Measurements from ENCODE around the gene APOL2.
"Not testable (repeated sequence)": the region's sequence is repeated elsewhere in the genome, so short reads cannot be mapped to it uniquely, and the experiment has no call there.

Gene APOL2

DNA sequence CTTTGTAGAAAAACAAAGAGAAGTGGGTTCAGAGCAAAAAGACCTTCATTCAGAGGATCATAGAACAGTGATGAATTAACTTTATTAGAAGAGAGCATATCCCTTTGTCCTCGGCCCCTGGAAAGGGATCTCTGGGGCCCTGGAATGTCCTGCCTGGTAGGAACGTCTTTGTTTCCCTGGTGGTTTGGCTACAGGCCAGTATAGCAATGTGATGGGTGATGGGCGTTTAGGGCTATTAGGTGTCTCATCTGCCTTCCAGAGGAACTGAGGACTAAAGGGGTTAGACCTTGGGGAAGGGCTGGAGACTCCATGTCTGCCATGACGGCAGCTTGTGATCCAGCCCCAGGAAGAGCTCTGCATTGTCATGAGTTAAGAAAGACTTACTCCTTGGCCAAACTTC, 46.8 kb downstream of the APOL2 start:
- intact Hi-C loops (cut with DNase I): no loop called here
- no peak for DNase-seq

DNA sequence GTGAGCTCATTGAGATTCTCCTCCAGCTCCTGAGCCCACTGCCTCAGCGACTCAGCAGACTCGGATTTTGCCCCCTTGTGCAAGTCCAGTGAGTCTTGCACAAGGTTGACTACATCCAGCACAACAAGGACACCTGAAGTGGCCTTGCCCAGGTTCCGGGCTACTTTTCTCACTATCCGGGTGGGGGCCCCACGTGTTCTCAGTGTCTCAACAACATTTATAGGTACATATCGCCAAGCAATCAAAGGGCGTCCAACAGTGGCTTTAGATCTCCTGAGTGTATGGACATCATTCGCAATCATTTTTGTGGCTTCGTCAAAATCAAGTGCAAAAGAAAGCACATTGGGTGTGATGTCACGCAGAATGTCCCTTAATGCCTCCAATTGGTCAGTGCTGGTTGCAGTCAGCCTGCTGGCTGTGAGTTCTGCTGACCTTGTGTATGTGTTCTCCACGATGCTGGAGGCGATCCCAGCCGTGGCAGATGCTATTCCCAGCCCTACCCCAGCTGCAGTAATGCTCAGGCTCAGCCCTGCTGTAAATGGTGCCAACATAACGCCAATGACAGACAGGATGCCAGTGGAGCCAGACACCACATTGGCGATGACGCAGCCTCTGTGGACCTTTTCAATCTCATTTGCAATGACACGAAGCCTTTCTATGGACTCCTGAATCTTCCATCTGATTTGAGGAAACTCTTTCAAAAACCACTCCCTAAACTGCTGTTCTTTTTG, 48.1 kb downstream of the APOL2 start:
- intact Hi-C loops (cut with DNase I): no loop called here
- peak; percentile 59 to 95 (median 88) for DNase-seq

DNA sequence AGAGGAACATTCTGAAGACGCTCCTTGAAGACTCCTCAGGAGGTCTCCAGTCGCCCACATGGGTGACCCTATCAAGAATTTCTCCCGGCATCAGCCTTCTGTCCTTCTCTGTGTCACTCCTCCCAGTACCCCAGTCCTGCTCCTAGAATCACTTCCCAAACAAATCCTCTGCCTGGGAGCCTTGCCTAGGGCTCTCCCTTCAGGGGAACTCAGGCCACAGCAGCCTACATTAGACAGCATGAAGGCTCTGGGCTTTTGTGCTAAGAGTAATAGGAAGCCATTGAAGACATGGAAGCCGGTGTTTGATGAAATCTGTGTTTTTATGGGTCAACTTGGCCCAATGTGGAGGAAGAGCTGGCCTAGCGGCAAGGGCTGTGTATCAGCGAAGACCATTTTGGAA, 51.5 kb downstream of the APOL2 start:
- intact Hi-C loops (cut with DNase I); DNase-seq: not testable (repeated sequence)

DNA sequence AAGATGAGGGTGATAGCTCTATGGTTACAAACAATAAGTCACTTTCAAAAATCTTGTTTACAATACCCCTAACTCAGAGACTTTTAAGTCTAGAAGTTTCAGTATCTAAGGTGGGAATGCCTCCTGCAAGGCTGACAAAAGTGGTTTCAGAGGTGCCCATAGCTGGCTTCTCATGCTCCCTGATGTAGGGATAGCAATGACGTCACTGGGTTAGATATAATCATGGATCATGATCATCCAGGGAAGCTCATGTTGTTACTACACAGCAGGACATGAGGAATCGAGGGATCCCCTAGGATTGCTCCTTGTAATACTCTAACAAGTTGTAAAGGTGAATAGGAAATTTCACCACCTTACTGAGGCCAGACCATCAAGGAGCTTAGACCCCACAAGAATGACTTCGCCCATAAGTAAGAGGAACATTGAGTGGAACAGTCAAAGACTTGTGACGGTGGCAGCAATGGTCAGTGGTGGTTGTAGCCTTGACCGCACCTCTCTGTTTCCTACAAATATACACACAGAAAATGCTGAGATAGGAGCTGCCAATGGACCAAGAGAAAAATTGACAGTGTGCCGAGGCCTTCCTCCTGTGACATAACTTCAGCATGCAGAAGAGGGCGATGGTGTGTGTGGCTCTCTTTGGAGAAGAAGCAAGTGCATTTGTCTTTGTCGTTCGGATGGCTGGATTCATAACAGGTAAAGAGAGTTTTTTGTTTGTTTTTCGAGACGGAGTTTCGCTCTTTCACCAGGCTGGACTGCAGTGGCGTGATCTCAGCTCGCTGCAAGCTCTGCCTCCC, 53.3 kb downstream of the APOL2 start:
- DNase-seq: no peak
- intact Hi-C loops (cut with DNase I): no loop called here

DNA sequence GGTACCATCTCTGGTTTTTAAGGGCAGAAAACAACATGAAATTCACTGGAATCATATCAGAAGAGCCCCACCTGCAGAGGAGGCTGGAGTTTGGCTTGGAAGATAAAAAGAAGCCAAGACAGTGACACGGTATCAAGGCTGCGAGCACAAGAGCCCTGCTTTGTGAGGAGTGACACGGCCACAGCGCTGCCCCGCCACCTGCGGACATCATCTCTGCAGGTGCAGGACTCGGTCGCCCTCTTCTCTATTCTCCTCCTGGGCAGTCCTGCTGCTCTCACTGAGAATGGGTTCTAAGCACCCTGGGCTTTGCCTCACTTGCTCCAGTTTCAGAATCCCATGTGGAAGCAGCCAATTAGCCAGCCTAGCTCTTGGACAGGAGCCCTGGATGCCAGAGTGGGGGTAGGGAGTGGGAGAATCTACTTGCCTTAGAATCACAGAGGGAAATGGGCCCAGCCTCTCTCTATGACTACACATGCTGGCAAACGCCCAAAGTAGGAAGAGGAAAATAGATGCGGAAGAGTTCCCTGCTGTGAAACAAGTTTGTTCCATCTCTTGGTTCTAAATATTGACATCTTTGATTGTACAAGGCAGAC, 54.8 kb downstream of the APOL2 start:
- DNase-seq: peak in 22 of 42 donors; percentile 16 to 78 (median 40)
- intact Hi-C loops (cut with DNase I): loop anchor here (5.0 kb wide), 1 partner anchor 37 kb away; no protein-coding TSS in a partner anchor

DNA sequence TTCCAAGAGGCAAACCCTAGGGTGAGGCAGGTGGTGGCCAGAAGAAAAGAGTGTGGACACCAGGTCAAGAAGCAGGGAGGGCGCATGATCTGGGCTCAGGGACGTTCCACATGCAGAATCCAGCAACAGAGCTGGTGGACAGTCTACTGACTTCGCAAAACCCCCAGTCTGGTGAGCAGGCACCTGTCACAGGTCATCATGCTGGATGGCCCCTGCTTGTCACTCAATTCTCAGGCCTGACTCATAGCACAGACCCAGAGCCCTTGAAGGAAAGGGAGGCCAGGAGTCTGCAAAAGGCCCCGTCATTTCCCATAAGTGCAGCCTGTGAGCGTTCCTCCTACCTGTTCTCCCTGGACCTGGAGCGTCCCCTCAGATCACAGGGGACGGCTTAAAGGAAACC, 55.9 kb downstream of the APOL2 start:
- DNase-seq: peak in 1 of 42 donors; percentile 32
- intact Hi-C loops (cut with DNase I): loop anchor here (5.0 kb wide), 1 partner anchor 36 kb away; no protein-coding TSS in a partner anchor

DNA sequence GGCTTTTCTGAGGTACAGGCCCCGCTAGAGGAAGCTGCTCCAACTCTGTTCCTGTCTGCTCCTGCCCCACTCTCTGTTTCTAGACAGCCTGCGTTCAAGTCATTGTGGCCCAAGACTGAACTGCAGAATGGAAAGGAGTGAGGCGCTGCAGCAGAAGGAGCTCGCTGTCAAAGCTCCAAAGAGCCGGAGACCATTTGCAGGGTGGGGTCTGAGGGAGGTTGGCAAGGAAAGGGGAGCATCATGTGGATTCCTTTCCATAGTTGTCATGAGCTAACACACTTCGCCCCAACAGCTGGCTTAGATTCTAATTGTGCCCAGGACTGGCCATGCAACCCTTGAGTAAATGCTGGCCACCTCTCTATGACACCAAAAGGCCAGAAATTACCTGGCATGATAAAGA, 56.5 kb downstream of the APOL2 start:
- peak in 1 of 42 donors; percentile 23 for DNase-seq
- intact Hi-C loops (cut with DNase I): loop anchor here (5.0 kb wide), 1 partner anchor 36 kb away; no protein-coding TSS in a partner anchor

DNA sequence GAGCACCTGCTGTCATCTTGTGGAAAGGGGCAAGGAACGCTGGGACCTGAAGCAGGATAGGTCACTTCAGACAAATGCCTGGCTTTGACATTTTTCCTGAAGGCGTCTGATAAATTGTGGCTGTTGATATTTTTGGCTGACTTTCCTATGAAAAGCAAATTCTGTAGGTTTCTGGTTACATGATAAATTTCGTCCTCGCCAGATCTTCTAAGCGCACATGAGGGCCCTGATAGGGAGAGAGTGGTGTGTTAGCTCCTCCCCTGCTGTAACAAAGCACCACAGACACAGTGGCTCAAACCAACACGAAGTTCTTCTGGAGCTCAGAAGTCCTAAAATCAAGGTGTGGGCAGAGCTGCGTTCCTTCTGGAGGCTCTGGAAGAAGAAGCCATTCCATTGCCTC, 57.3 kb downstream of the APOL2 start:
- intact Hi-C loops (cut with DNase I): loop anchor here (5.0 kb wide), 1 partner anchor 35 kb away; no protein-coding TSS in a partner anchor
- no peak for DNase-seq

DNA sequence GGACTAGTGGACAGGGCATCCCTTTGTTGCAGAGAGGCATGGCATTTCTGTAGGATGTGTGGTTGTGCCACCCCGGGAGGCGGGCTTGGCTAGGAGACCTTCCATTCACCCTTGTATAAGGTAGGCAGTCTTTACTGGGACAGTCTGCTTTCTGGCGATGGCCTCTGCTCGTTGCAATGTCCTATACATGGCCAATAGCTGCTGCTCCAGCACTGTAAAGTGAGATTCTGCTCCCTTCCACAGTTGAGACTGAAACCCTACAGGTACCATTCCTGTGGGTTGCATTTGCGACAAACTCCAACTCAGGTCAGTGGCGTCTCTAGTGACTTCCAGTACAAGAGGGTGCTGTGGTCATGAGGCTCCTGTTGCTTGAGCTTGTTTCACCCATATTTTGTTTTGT, 58.4 kb downstream of the APOL2 start:
- intact Hi-C loops (cut with DNase I): loop anchor here (5.0 kb wide), 1 partner anchor 34 kb away; no protein-coding TSS in a partner anchor
- DNase-seq: no peak

DNA sequence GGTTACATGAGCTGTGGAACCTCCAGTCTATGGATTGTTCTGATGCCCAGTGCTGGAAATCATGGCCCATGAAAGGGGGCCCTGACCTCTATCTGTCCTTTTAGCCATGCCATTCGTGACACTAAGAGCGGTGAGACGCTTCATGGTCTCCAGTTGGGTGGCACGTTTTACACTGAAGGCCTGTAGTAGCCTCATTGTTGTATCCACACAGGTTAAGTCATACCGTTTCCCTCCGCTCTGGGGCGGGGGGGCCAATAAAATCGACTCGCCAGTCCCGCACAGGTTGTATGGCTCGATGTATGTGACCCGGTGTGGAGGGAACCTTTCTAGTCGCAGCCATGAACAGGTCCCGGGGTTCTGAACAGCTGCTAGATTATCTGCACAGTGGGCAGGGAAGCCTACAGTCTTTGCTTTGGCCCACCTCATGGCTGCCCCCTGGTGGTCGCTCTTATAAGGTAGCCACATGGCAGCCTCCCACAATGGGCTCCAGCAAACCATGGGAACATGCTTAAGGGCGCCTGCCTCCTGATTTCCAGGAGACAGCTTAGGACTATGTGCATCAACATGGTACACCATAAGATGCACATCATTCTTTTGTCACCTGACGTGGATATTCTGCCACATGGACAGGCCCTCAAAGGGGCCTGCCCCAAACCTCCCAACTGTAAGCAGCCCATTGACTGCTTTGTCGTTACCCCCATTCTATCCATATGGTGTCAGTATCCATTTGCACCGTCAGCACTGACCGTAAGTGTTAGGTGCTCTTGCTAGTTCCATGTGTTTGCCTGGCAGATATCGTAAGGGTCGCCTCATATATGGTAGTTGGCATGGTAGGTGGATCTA, 59.1 kb downstream of the APOL2 start:
- intact Hi-C loops (cut with DNase I): loop anchor here (5.0 kb wide), 1 partner anchor 33 kb away; no protein-coding TSS in a partner anchor
- DNase-seq: peak; percentile 52 to 95 (median 81)

DNA sequence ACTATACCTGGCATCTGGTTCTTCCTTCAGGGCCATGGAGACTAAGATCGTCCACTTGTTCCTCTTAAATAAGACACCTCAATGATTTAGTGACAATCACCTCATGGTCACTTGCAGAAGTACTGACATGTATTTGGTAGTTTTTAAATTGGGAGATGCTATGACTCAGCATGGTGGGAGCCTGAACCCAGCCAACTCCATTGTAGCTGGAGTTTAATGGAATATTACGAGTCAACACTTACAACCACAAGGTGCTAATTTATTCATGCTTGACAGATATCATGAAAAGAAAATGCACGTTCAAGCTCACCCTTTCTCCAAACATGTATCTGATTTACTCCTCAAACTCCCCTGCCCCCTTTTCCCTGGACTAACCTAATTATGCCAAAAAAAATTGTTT, 62.2 kb downstream of the APOL2 start:
- DNase-seq: no peak
- intact Hi-C loops (cut with DNase I): no loop called here
